HepG2 (cell line): ENCODE data around the gene STEAP1B. TPM values are rescaled to one million over a fixed set of nuclear protein-coding genes. Genes with fewer than 3 reads are reported as not detected.

ENCODE experiments used
- AGO1 ChIP-seq: fragments of 200-400 bp; formaldehyde crosslinking; IDR thresholded peaks from 2 replicates; pipeline ENCODE4 v1.6.1; 2017; ENCODE audit warnings: mild to moderate bottlenecking, low read depth, low read length, moderate library complexity; ENCODE audit not compliant: poor library complexity, severe bottlenecking
- EEA1 ChIP-seq: sonication (generic); formaldehyde crosslinking; IDR thresholded peaks from 2 replicates; pipeline ENCODE4 v1.5.1; 2020; ENCODE audit warnings: mild to moderate bottlenecking, missing genetic modification reagents, borderline replicate concordance
- EZH2 ChIP-seq: conservative IDR thresholded peaks from 2 replicates; pipeline ENCODE4 v1.6.1; 2012; ENCODE audit warnings: mild to moderate bottlenecking, low read depth, low read length, moderate library complexity
- FOXK2 ChIP-seq: fragments of 450-650 bp; IDR thresholded peaks from 2 replicates; pipeline ENCODE4 v1.6.1; 2016
- GTF2F1 ChIP-seq: fragments of 150-350 bp; IDR thresholded peaks from 2 replicates; pipeline ENCODE4 v1.6.1; 2014; ENCODE audit warnings: low read length
- KDM5A ChIP-seq: fragments of 200-600 bp; sonication (generic); IDR thresholded peaks from 2 replicates; pipeline ENCODE4 v1.7.0; 2018; ENCODE audit warnings: antibody characterized with exemption, mild to moderate bottlenecking, low read length, borderline replicate concordance
- KDM6A ChIP-seq: IDR thresholded peaks from 2 replicates; pipeline ENCODE4 v1.6.1; 2016; ENCODE audit warnings: low read depth
- KLF9 ChIP-seq: IDR thresholded peaks from 2 replicates; pipeline ENCODE4 v1.6.1; 2016; ENCODE audit warnings: low read depth
- KMT2A ChIP-seq: sonication (generic); formaldehyde crosslinking; IDR thresholded peaks from 2 replicates; pipeline ENCODE4 v1.4.0; 2020; ENCODE audit warnings: missing genetic modification reagents
- NFE2L2 ChIP-seq: fragments of 150-350 bp; IDR thresholded peaks from 2 replicates; pipeline ENCODE4 v1.6.1; 2014; ENCODE audit warnings: low read length
- NONO ChIP-seq, 2 experiments: fragments of 450-650 bp in 1 of 2; sonication (generic) in 1 of 2; formaldehyde crosslinking in 1 of 2; IDR thresholded peaks in 1 of 2; conservative IDR thresholded peaks in 1 of 2; 2 replicates each; pipeline versions ENCODE4 v1.6.1 to v1.8.0; 2017 to 2022; ENCODE audit warnings: mild to moderate bottlenecking in 1 of 2, missing genetic modification reagents in 1 of 2, moderate library complexity in 1 of 2
- PHF21A ChIP-seq: sonication (generic); formaldehyde crosslinking; IDR thresholded peaks from 2 replicates; pipeline ENCODE4 v1.5.0; 2020; ENCODE audit warnings: mild to moderate bottlenecking, missing genetic modification reagents
- PHF5A ChIP-seq: IDR thresholded peaks from one replicate; pipeline ENCODE4 v1.6.1; 2018; ENCODE audit warnings: low read depth, missing genetic modification reagents; ENCODE audit not compliant: unreplicated experiment
- POGK ChIP-seq: sonication (generic); formaldehyde crosslinking; conservative IDR thresholded peaks from 2 replicates; pipeline ENCODE4 v1.8.0; 2022; ENCODE audit warnings: mild to moderate bottlenecking, moderate library complexity, missing genetic modification reagents
- REL ChIP-seq: sonication (generic); formaldehyde crosslinking; conservative IDR thresholded peaks from 2 replicates; pipeline ENCODE4 v1.8.0; 2022; ENCODE audit warnings: mild to moderate bottlenecking, missing genetic modification reagents, moderate library complexity
- ZFP1 ChIP-seq: IDR thresholded peaks from 2 replicates; pipeline ENCODE4 v1.6.1; 2016
- ZMYM4 ChIP-seq: sonication (generic); formaldehyde crosslinking; IDR thresholded peaks from 2 replicates; pipeline ENCODE4 v1.8.1; 2023; ENCODE audit warnings: mild to moderate bottlenecking, missing genetic modification reagents
- ZNF275 ChIP-seq: sonication (generic); formaldehyde crosslinking; IDR thresholded peaks from 2 replicates; pipeline ENCODE4 v1.8.0; 2022; ENCODE audit warnings: missing genetic modification reagents, mild to moderate bottlenecking, inconsistent platforms, borderline replicate concordance
- ZNF34 ChIP-seq: sonication (generic); formaldehyde crosslinking; IDR thresholded peaks from 2 replicates; pipeline ENCODE4 v1.4.0; 2020; ENCODE audit warnings: mild to moderate bottlenecking, missing genetic modification reagents, borderline replicate concordance
- ZNF350 ChIP-seq: sonication (generic); formaldehyde crosslinking; IDR thresholded peaks from 2 replicates; pipeline ENCODE4 v1.4.0; 2020; ENCODE audit warnings: mild to moderate bottlenecking, low read depth, missing genetic modification reagents, borderline replicate concordance
- ZNF569 ChIP-seq: sonication (generic); formaldehyde crosslinking; IDR thresholded peaks from 2 replicates; pipeline ENCODE4 v1.5.0; 2020; ENCODE audit warnings: mild to moderate bottlenecking, missing genetic modification reagents, moderate library complexity, borderline replicate concordance
- ZNF687 ChIP-seq: sonication (generic); formaldehyde crosslinking; IDR thresholded peaks from 2 replicates; pipeline ENCODE4 v1.5.1; 2020; ENCODE audit warnings: mild to moderate bottlenecking, missing genetic modification reagents, moderate library complexity
- ZNF766 ChIP-seq: sonication (generic); formaldehyde crosslinking; IDR thresholded peaks from 2 replicates; pipeline ENCODE4 v1.5.0; 2020; ENCODE audit warnings: missing genetic modification reagents, borderline replicate concordance
- ZSCAN30 ChIP-seq: sonication (generic); formaldehyde crosslinking; IDR thresholded peaks from 2 replicates; pipeline ENCODE4 v1.5.0; 2020; ENCODE audit warnings: mild to moderate bottlenecking, missing genetic modification reagents
- polyA plus RNA-seq, 8 experiments: library from polyadenylated mRNA; depleted of rRNA in 3 of 8; stranded (reverse) in 7 of 8; unstranded in 1 of 8; fragments of >200 nt; fragmentation: Illumina TruSeq in 4 of 8; extraction: Trizol in 4 of 8; gene quantifications; 2 replicates each; pipeline versions ENCODE4 v1.2.1 to v1.2.3, GENCODE V29; 2011 to 2016; ENCODE audit warnings: low read depth in 4 of 8, missing spikeins in 1 of 8, mixed read lengths in 1 of 8; ENCODE audit not compliant: insufficient read depth in 1 of 8
- total RNA-seq, 5 experiments: library from RNA; depleted of rRNA; stranded (reverse); fragments of >200 nt; fragmentation: Illumina TruSeq; extraction: Trizol; gene quantifications; 2 replicates each; pipeline ENCODE4 v1.2.3, GENCODE V29; 2016; ENCODE audit warnings: low read depth in 1 of 5

The STEAP1B gene
- total and polyA plus RNA-seq, 2 of the 13 experiments (the other 11 are each of a cell fraction or from before 2014, with no cell fraction given), result not detected

GRCh38 chr7:22452142-22452959 is 47.6 kb downstream of the STEAP1B start (continued):
- TF ChIP-seq KLF9 (CRISPR knock-in tag), result no peak
- TF ChIP-seq ZMYM4 (CRISPR knock-in tag), result peak; percentile 68
- TF ChIP-seq NONO (IDR thresholded peaks at IDR 0.05), result no peak
- no peak for TF ChIP-seq NONO (CRISPR knock-in tag; conservative IDR thresholded peaks at IDR 0.05)
- no peak for TF ChIP-seq NFE2L2
- no peak for TF ChIP-seq ZNF275 (CRISPR knock-in tag)
- TF ChIP-seq ZNF766 (CRISPR knock-in tag), result no peak
- TF ChIP-seq KMT2A (CRISPR knock-in tag), result no peak; the same call in 1 of the 2 replicates
- TF ChIP-seq AGO1, result no peak
- no peak for TF ChIP-seq FOXK2
- no peak for TF ChIP-seq KDM5A
- TF ChIP-seq POGK (CRISPR knock-in tag), result 0 out of 2 replicates have a peak, but pooled peaks have one; percentile 34
- TF ChIP-seq PHF21A, result 0 out of 2 replicates have a peak, but pooled peaks have one; percentile 44
- no peak for TF ChIP-seq EZH2
- no peak for TF ChIP-seq EEA1
- no peak for TF ChIP-seq KDM6A (CRISPR knock-in tag)
- TF ChIP-seq ZNF569 (CRISPR knock-in tag), result 0 out of 2 replicates have a peak, but pooled peaks have one; percentile 25
- TF ChIP-seq ZNF34 (CRISPR knock-in tag), result no peak
- TF ChIP-seq REL (CRISPR knock-in tag), result no peak
- TF ChIP-seq GTF2F1, result no peak
- peak; percentile 37; the same call in 1 of the 2 replicates for TF ChIP-seq ZNF687 (CRISPR knock-in tag)
- TF ChIP-seq ZSCAN30 (CRISPR knock-in tag), result no peak
- TF ChIP-seq PHF5A (CRISPR knock-in tag), result no peak
- TF ChIP-seq ZFP1 (CRISPR knock-in tag), result no peak
- TF ChIP-seq ZNF350 (CRISPR knock-in tag), result peak; percentile 34; the same call in 1 of the 2 replicates
